DND-41 (cell line): ENCODE results near the gene RASD1.

ENCODE experiments used
- ATAC-seq: fragments of 200-7000 bp; cut with Tn5 transposase; 3 replicates; pipeline ENCODE4 v1.9.1; 2021; ENCODE audit warnings: low read depth; ENCODE audit not compliant: insufficient read depth
- DNase-seq: peaks from one replicate; pipeline ENCODE4 v3.0.0-alpha.2; 2020
- H2AFZ ChIP-seq: 2 replicates; pipeline ENCODE4 v1.6.0; 2012; ENCODE audit warnings: low read depth, low read length
- H3K27ac ChIP-seq: 2 replicates; pipeline ENCODE4 v1.5.1; 2012; ENCODE audit warnings: low read length, inconsistent platforms
- H3K27me3 ChIP-seq: fragments of 200-600 bp; sonication (generic); 2 replicates; pipeline ENCODE4 v1.6.0; 2012; ENCODE audit warnings: low read length, mild to moderate bottlenecking, inconsistent platforms; ENCODE audit not compliant: insufficient read depth, poor library complexity
- H3K36me3 ChIP-seq: 2 replicates; pipeline ENCODE4 v1.5.1; 2012; ENCODE audit warnings: low read length, inconsistent platforms; ENCODE audit not compliant: insufficient read depth
- H3K4me1 ChIP-seq: 2 replicates; pipeline ENCODE4 v1.5.1; 2012; ENCODE audit warnings: mild to moderate bottlenecking, low read length; ENCODE audit not compliant: insufficient read depth
- H3K4me2 ChIP-seq: 2 replicates; pipeline ENCODE4 v1.6.0; 2012; ENCODE audit warnings: mild to moderate bottlenecking, moderate library complexity, low read length, inconsistent platforms; ENCODE audit not compliant: insufficient read depth
- H3K4me3 ChIP-seq, 2 experiments: fragments of 200-600 bp in 1 of 2; shearing (Covaris generic) in 1 of 2; 2 replicates each; pipeline ENCODE4 v1.5.1; 2012 to 2016; ENCODE audit warnings: inconsistent platforms in 2 of 2, low read length in 2 of 2, mild to moderate bottlenecking in 2 of 2, low read depth in 1 of 2, moderate library complexity in 1 of 2
- H3K79me2 ChIP-seq: 2 replicates; pipeline ENCODE4 v1.6.0; 2012; ENCODE audit warnings: low read length, inconsistent platforms; ENCODE audit not compliant: insufficient read depth
- H3K9ac ChIP-seq: 2 replicates; pipeline ENCODE4 v1.6.0; 2012; ENCODE audit warnings: low read depth, mild to moderate bottlenecking, inconsistent platforms, low read length, moderate library complexity
- H3K9me3 ChIP-seq: 2 replicates; pipeline ENCODE4 v1.5.1; 2012; ENCODE audit warnings: low read length, moderate library complexity, mild to moderate bottlenecking, inconsistent platforms; ENCODE audit not compliant: insufficient read depth, severe bottlenecking
- H4K20me1 ChIP-seq: 2 replicates; pipeline ENCODE4 v1.6.0; 2012; ENCODE audit warnings: low read length; ENCODE audit not compliant: insufficient read depth
- EZH2 ChIP-seq: IDR thresholded peaks from 3 replicates; pipeline ENCODE4 v1.6.1; 2012; ENCODE audit warnings: borderline replicate concordance, low read depth, mild to moderate bottlenecking, moderate library complexity, low read length, inconsistent platforms; ENCODE audit not compliant: severe bottlenecking
- TF ChIP-seq, protein P1 (sequence below): IDR thresholded peaks from 2 replicates; pipeline ENCODE4 v1.5.1; 2012; ENCODE audit warnings: borderline replicate concordance, low read length, moderate library complexity, mild to moderate bottlenecking; ENCODE audit not compliant: poor library complexity, severe bottlenecking; ENCODE audit errors: extremely low read depth

RASD1 gene

DNA sequence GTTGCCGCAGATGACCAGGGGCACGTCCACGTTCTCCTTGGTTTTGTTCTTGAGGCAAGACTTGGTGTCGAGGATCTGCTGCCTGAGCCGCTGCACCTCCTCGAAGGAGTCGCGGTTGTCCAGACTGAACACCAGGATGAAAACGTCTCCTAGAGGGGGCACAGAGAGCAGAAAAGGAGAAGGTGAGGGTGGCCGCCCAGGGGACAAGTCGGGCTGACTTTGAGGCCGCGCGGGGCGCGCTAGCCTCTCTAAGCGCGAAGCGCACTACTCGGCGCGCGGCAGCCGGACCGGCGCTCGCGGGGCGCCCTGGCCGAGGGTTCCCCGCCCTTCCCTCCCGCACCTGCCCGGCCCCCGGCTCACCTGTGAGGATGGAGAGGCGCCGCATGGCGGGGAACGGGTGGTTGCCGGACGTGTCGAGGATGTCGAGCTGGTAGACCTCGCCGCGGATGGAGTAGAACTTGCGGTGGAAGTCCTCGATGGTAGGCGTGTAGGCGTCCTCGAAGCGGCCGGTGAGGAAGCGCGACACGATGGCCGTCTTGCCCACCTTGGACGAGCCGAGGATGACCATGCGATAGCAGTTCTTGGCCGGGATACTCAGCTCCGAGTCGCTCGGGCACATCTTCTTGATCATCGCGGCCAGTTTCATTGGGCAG lies 533 bp downstream of the RASD1 start:
- Histone ChIP-seq H3K79me2 (peaks cover 15% of the 10 kb centered on the region), H3K27ac (no peak overlapping the region), H2AFZ (no peak overlapping the region), H3K9me3 (no peaks in the 10 kb centered on the region), H3K4me1 (no peaks in the 10 kb centered on the region), H3K4me3 (no peak overlapping the region), H3K9ac (no peak overlapping the region), H4K20me1 (peaks cover 23% of the 10 kb centered on the region; the same call in 1 of the 2 replicates), H3K36me3 (peaks cover 57% of the 10 kb centered on the region), H3K27me3 (no peaks in the 10 kb centered on the region), H3K4me2 (no peak overlapping the region)
- TF ChIP-seq EZH2, result no peak
- TF ChIP-seq, protein P1, sequence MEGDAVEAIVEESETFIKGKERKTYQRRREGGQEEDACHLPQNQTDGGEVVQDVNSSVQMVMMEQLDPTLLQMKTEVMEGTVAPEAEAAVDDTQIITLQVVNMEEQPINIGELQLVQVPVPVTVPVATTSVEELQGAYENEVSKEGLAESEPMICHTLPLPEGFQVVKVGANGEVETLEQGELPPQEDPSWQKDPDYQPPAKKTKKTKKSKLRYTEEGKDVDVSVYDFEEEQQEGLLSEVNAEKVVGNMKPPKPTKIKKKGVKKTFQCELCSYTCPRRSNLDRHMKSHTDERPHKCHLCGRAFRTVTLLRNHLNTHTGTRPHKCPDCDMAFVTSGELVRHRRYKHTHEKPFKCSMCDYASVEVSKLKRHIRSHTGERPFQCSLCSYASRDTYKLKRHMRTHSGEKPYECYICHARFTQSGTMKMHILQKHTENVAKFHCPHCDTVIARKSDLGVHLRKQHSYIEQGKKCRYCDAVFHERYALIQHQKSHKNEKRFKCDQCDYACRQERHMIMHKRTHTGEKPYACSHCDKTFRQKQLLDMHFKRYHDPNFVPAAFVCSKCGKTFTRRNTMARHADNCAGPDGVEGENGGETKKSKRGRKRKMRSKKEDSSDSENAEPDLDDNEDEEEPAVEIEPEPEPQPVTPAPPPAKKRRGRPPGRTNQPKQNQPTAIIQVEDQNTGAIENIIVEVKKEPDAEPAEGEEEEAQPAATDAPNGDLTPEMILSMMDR, result no peak
- ATAC-seq (no peak), DNase-seq (no peak)

DNA sequence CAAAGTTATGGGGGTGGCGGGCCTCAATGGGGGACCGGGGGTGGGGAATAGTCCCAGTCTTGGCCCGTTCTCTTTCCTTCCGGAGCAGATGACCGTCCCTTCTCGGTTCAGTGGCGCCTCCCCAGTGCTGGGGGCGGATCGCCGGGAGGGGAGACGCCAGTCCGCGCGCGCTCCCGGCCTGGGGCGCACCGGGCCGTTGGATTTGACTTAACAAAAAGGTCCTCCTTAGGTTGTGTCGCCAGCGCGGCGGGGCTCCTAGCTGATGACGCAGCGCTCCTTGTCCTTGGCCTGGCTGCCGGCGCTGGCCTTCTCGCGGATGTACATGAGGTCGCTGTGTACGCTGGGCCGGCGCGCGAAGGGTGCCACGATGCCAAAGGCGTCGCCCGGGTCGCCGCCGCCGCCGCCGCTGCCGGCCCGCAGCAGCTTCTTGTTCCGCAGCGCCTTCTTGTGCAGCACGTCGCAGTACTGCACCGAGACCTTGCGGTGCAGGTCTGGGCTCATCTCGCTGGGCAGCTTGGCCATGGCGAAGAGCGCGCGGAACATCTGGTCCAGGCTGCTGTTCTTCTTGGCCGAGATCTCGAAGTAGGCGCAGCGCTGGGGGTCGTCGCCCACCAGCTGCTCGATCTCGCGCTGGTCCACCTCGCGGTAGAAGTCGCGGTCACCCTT lies 1.2 kb downstream of the RASD1 start:
- H3K4me1 ChIP-seq, result no peaks in the 10 kb centered on the region
- peaks cover 20% of the 10 kb centered on the region for H3K79me2 ChIP-seq
- H3K9me3 ChIP-seq, result no peaks in the 10 kb centered on the region
- H3K9ac ChIP-seq, result no peak overlapping the region
- no peak overlapping the region for H3K4me3 ChIP-seq
- no peak overlapping the region for H3K27ac ChIP-seq
- no peak for DNase-seq
- no peak overlapping the region for H2AFZ ChIP-seq
- peaks cover 27% of the 10 kb centered on the region; the same call in 1 of the 2 replicates for H4K20me1 ChIP-seq
- peaks cover 64% of the 10 kb centered on the region for H3K36me3 ChIP-seq
- ATAC-seq, result no peak
- TF ChIP-seq EZH2, result no peak
- TF ChIP-seq, protein P1, result no peak
- H3K27me3 ChIP-seq, result no peaks in the 10 kb centered on the region
- no peak overlapping the region for H3K4me2 ChIP-seq

DNA sequence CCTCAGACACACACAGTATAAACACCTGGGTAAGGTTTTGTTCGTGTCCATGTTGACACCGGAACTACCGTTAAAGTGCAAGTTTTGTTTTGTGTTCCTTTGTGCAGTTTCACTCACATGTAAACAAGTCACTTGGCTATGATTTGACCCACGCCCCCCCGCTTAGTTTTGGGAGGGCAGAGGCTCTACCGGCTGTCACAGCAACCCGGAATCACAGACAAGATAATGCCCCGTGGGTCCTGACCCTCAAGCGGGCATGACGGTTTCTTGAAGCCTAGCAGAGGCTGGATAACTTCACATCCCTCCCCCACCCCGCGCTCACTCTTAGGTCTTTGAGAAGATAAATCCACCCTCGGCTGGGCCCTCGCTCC lies 1.7 kb downstream of the RASD1 start:
- no peaks in the 10 kb centered on the region for H3K9me3 ChIP-seq
- H3K36me3 ChIP-seq, result peaks cover 69% of the 10 kb centered on the region
- DNase-seq (no peak), ATAC-seq (no peak)
- no peak overlapping the region for H3K9ac ChIP-seq
- no peaks in the 10 kb centered on the region for H3K27me3 ChIP-seq
- H3K4me1 ChIP-seq, result no peaks in the 10 kb centered on the region
- H3K4me3 ChIP-seq, result no peak overlapping the region
- TF ChIP-seq, protein P1, result no peak
- no peak for TF ChIP-seq EZH2
- no peak overlapping the region for H3K27ac ChIP-seq
- H4K20me1 ChIP-seq, result peaks cover 27% of the 10 kb centered on the region; the same call in 1 of the 2 replicates
- no peak overlapping the region for H2AFZ ChIP-seq
- H3K4me2 ChIP-seq, result no peak overlapping the region
- H3K79me2 ChIP-seq, result peaks cover 24% of the 10 kb centered on the region
